Heart right ventricle (tissue), 16 donors: ENCODE results near the gene DPEP2NB. TPM values are rescaled to one million over a fixed set of nuclear protein-coding genes. Genes with fewer than 3 reads are reported as not detected.
A peak's percentile ranks its signal among the peaks of the same experiment; 100 is the strongest.
"Not testable (repeated sequence)": the region's sequence is repeated elsewhere in the genome, so short reads cannot be mapped to it uniquely, and the experiment has no call there.

Source experiments
- ATAC-seq, 8 donors: fragments of 200-7000 bp; cut with Tn5 transposase; one replicate each; pipeline ENCODE4 v1.9.1; 2020; ENCODE audit warnings: mild to moderate bottlenecking in 8 of 8, moderate library complexity in 8 of 8, moderate number of reproducible peaks in 1 of 8
- DNase-seq, 2 donors: peaks; one replicate each; pipeline ENCODE4 v3.0.0-alpha.2; 2020
- H3K27ac ChIP-seq, 10 donors: fragments of 200-600 bp; sonication (generic) in 2 of 10; one replicate each; pipeline versions ENCODE4 v1.5.0 to v1.8.0; 2020 to 2022; ENCODE audit warnings: mild to moderate bottlenecking in 3 of 10
- H3K27me3 ChIP-seq, 7 donors: fragments of 200-600 bp; one replicate each; pipeline ENCODE4 v1.8.0; 2021 to 2022; ENCODE audit warnings: mild to moderate bottlenecking in 2 of 7
- H3K36me3 ChIP-seq, 9 donors: fragments of 200-600 bp; sonication (generic) in 1 of 9; one replicate each; pipeline versions ENCODE4 v1.5.0 to v1.8.0; 2020 to 2022; ENCODE audit warnings: mild to moderate bottlenecking in 2 of 9
- H3K4me1 ChIP-seq, 9 donors: fragments of 200-600 bp; sonication (generic) in 1 of 9; one replicate each; pipeline versions ENCODE4 v1.5.0 to v1.8.0; 2020 to 2022; ENCODE audit warnings: mild to moderate bottlenecking in 4 of 9
- H3K4me3 ChIP-seq, 10 donors: fragments of 200-600 bp; sonication (generic) in 2 of 10; one replicate each; pipeline versions ENCODE4 v1.5.0 to v1.8.0; 2020 to 2022; ENCODE audit warnings: mild to moderate bottlenecking in 7 of 10, moderate library complexity in 2 of 10
- H3K9me3 ChIP-seq, 11 donors: fragments of 200-600 bp in 10 of 11; sonication (generic) in 2 of 11; one replicate each; pipeline versions ENCODE4 v1.5.0 to v1.8.0; 2013 to 2022; ENCODE audit warnings: mild to moderate bottlenecking in 2 of 11, control low read depth in 1 of 11, moderate library complexity in 1 of 11
- CTCF ChIP-seq, 9 donors: fragments of 200-600 bp; sonication (generic) in 2 of 9; IDR thresholded peaks; one replicate each; pipeline versions ENCODE4 v1.5.0 to v1.8.0; 2021 to 2022; ENCODE audit warnings: antibody characterized with exemption in 9 of 9, mild to moderate bottlenecking in 5 of 9, moderate library complexity in 1 of 9
- WGBS, 2 donors: extraction: QIAGEN DNeasy Blood & Tissue Kit; methylation state at CpG; one replicate each; pipeline ENCODE4 v1.1.7; 2013; ENCODE audit warnings: inconsistent platforms in 1 of 2; 5-methylcytosine and 5-hydroxymethylcytosine counted together
- intact Hi-C, 10 donors: fragments of 100-400 bp; cut with DNase I; formaldehyde crosslinking; loops; one replicate each; pipeline versions ENCODE4 v1.11.1 to v1.14.2; 2022
- polyA plus RNA-seq, 2 donors: library from polyadenylated mRNA; stranded (reverse); fragments of 200-250 nt; gene quantifications; one replicate each; pipeline ENCODE4 v1.2.3, GENCODE V29; 2013
- total RNA-seq, 10 donors: library from RNA; stranded (reverse); fragmentation: NEBNext Ultra II Directional in 3 of 10; extraction: Animal tissue kit (Norgen Biotek cat#: 25700) in 3 of 10; gene quantifications; one replicate each; pipeline versions ENCODE4 v1.2.1 to v1.2.4, GENCODE V29; 2021 to 2023
- donor health status: Arrhythmogenic right ventricular cardiomyopathy.
- donor health status: ischemic (EF 13 %, LVEDD 7.1; RV severe dilation, severe dysfunction).
- donor health status: healthy with polysubstance abuse.
- donor health status: DM: no; HTN: yes; CAD: no.
- donor health status: DM: no; HTN: no; CAD: no.
- donor health status: ischemic (EF 25% LVEDD 6.9; RV normal size, moderate dysfunction).
- donor health status: ischemic (EF 25% LVEDD 5.7; RV mildly dilated, moderate dysfunction).
- donor health status: healthy.
- donor health status: DM: yes; HTN: yes; CAD: no.
- donor health status: Ischemic cardiomyopathy.
- donor health status: ischemic (EF 35%, LVEDD 5.7; RV mildly dilated, moderate dysfunction).
- donor health status: nonischemic (EF 11% LVEDD 7.7; RV severe dilation, severe dysfunction).
- donor health status: DM: yes; HTN: yes; CAD: no.
- donor health status: PGD.
- donor health status: ischemic (EF 29% LVEDD 5.4; RV normal size, mild dysfunction).
- donor health status: nonischemic (EF 23%, LVEDD 6.1; RV moderate dilation, normal function).

DPEP2NB gene
- total and polyA plus RNA-seq, 12 donors: not detected

- Histone ChIP-seq H3K9me3 (no peaks in the 10 kb centered on the region), H3K4me3 (no peak overlapping the region), H3K27ac (no peak overlapping the region), H3K27me3 (no peaks in the 10 kb centered on the region), H3K4me1 (peaks cover 0 to 62% (median 14%) of the 10 kb centered on the region in 9 donors), H3K36me3 (no peaks in the 10 kb centered on the region)
- no peak for ATAC-seq
- no peak for DNase-seq
- intact Hi-C loops: loop anchor here in 1 of 10 donors (5.0 kb wide), 1 partner anchor 49 kb away; no protein-coding TSS in a partner anchor
- 84% methylated on average over 4 of the region's 4 CpGs for WGBS, 2 donors
- TF ChIP-seq CTCF (IDR thresholded peaks at IDR 0.05): no peak
Observed at GRCh38 chr16:68003031-68003430, 12.7 kb downstream of the DPEP2NB start.

GRCh38 chr16:68000450-68000849, 15.3 kb downstream of the DPEP2NB start:
- Histone ChIP-seq H3K4me3 (peak overlapping the region in 4 of 10 donors; percentile 4 to 54 (median 18)), H3K27me3 (no peaks in the 10 kb centered on the region), H3K27ac (peak overlapping the region in 9 of 10 donors; percentile 12 to 93 (median 69)), H3K9me3 (no peaks in the 10 kb centered on the region), H3K4me1 (peaks cover 0 to 58% (median 14%) of the 10 kb centered on the region in 9 donors), H3K36me3 (no peaks in the 10 kb centered on the region)
- WGBS, 2 donors: 54 to 57% methylated on average over 3 of the region's 3 CpGs
- DNase-seq: peak in 1 of 2 donors; percentile 50
- no peak for TF ChIP-seq CTCF (IDR thresholded peaks at IDR 0.05)
- intact Hi-C loops: loop anchor here in 1 of 10 donors (5.0 kb wide), 1 partner anchor 52 kb away; no protein-coding TSS in a partner anchor
- peak in 7 of 8 donors; percentile 62 to 93 (median 83) for ATAC-seq

- no peak for DNase-seq
- H3K4me3 ChIP-seq: peak overlapping the region in 4 of 10 donors; percentile 4 to 54 (median 18)
- peak overlapping the region in 8 of 10 donors; percentile 12 to 93 (median 66) for H3K27ac ChIP-seq
- WGBS, 2 donors: 61 to 79% methylated on average over 2 of the region's 2 CpGs
- H3K27me3 ChIP-seq: no peaks in the 10 kb centered on the region
- peaks cover 0 to 53% (median 14%) of the 10 kb centered on the region in 9 donors for H3K4me1 ChIP-seq
- TF ChIP-seq CTCF (IDR thresholded peaks at IDR 0.05): no peak
- intact Hi-C loops: loop anchor here in 4 of 10 donors (2.0 to 10.0 kb wide), 3 partner anchors 52 to 235 kb away; partner anchors contain the start of gene ESRP2 (in 2 of the 4)
- peak in 7 of 8 donors; percentile 43 to 65 (median 54) for ATAC-seq
- H3K36me3 ChIP-seq: no peaks in the 10 kb centered on the region
- no peaks in the 10 kb centered on the region for H3K9me3 ChIP-seq
Observed at GRCh38 chr16:67999985-68000384, 15.7 kb downstream of the DPEP2NB start.

GRCh38 chr16:67998779-67999688, 16.7 kb downstream of the DPEP2NB start, which contains the start of gene DPEP2:
TSS of gene DPEP2 (minus strand) at chr16:67999484. CDS start at chr16:67993212, 6,272 bp downstream.
- intact Hi-C loops: loop anchor here in 3 of 10 donors (2.0 to 10.0 kb wide), 2 partner anchors 60 to 236 kb away; partner anchors contain the start of gene ESRP2 (in 2 of the 3)
- peaks cover 0 to 46% (median 14%) of the 10 kb centered on the region in 9 donors for H3K4me1 ChIP-seq
- WGBS, 2 donors: 73 to 74% methylated on average over 18 of the region's 18 CpGs
- H3K4me3 ChIP-seq: peak within 1 kb of the TSS in 6 of 10 donors; percentile 2 to 54 (median 22)
- H3K27ac ChIP-seq: peak within 1 kb of the TSS in 8 of 10 donors; percentile 12 to 93 (median 66)
- DNase-seq (peak in 1 of 2 donors; percentile 23), ATAC-seq (peak in 6 of 8 donors; percentile 50 to 82 (median 65))
- H3K9me3 ChIP-seq, H3K27me3 ChIP-seq, H3K36me3 ChIP-seq: not testable (repeated sequence)

- peak overlapping the region in 1 of 10 donors; percentile 93 for H3K27ac ChIP-seq
- H3K9me3 ChIP-seq, H3K36me3 ChIP-seq, DNase-seq, ATAC-seq, H3K27me3 ChIP-seq: not testable (repeated sequence)
- intact Hi-C loops: loop anchor here in 3 of 10 donors (2.0 to 10.0 kb wide), 2 partner anchors 60 to 236 kb away; partner anchors contain the start of gene ESRP2 (in 2 of the 3)
- 95 to 97% methylated on average over 27 to 36 of the region's 36 CpGs for WGBS, 2 donors
- H3K4me3 ChIP-seq: peak overlapping the region in 1 of 10 donors; percentile 54
- peaks cover 4 to 53% (median 22%) of the 10 kb centered on the region in 9 donors for H3K4me1 ChIP-seq
Observed at GRCh38 chr16:67998231-67998778, 17.4 kb downstream of the DPEP2NB start.
